Tibial artery (tissue), 4 donors: ENCODE data around the gene SRCIN1.

Experiments
- DNase-seq, 2 donors: peaks; one replicate each; pipeline ENCODE4 v3.0.0-alpha.2; 2019
- H3K27ac ChIP-seq, 2 donors: fragments of 200-600 bp; sonication (generic) in 1 of 2; 1 replicate in 1 of 2; 2 replicates in 1 of 2; pipeline ENCODE4 v1.5.1; 2018 to 2019; ENCODE audit warnings: mild to moderate bottlenecking in 1 of 2
- H3K27me3 ChIP-seq, 2 donors: fragments of 200-600 bp; sonication (generic) in 1 of 2; one replicate each; pipeline versions ENCODE4 v1.5.1 to v1.6.0; 2016 to 2019
- H3K36me3 ChIP-seq, 3 donors: fragments of 200-600 bp; sonication (generic) in 2 of 3; one replicate each; pipeline ENCODE4 v1.5.1; 2016 to 2019; ENCODE audit warnings: mild to moderate bottlenecking in 2 of 3
- H3K4me1 ChIP-seq, 4 donors: fragments of 200-600 bp; sonication (generic) in 2 of 4; 1 replicate in 3 of 4; 2 replicates in 1 of 4; pipeline ENCODE4 v1.5.1; 2016 to 2019
- H3K4me3 ChIP-seq, 2 donors: fragments of 200-600 bp; sonication (generic) in 1 of 2; 1 replicate in 1 of 2; 2 replicates in 1 of 2; pipeline ENCODE4 v1.5.1; 2018 to 2019; ENCODE audit warnings: mild to moderate bottlenecking in 2 of 2
- H3K9me3 ChIP-seq, 3 donors: fragments of 200-600 bp; sonication (generic) in 1 of 3; one replicate each; pipeline ENCODE4 v1.5.1; 2016 to 2019
- intact Hi-C: fragments of 100-400 bp; cut with DNase I; formaldehyde crosslinking; loops from one replicate; pipeline ENCODE4 v1.15.0; 2023; ENCODE audit warnings: low total_unique reads
- TF ChIP-seq, protein P1 (sequence below), 2 experiments: fragments of 200-600 bp in 1 of 2; fragments of 450-650 bp in 1 of 2; IDR thresholded peaks; one replicate each; pipeline ENCODE4 v1.5.1; 2017 to 2019; ENCODE audit warnings: antibody characterized with exemption in 2 of 2, mild to moderate bottlenecking in 1 of 2, moderate library complexity in 1 of 2

The SRCIN1 gene

GRCh38 chr17:38551121-38551520 lies 54.6 kb downstream of the SRCIN1 start:
- no peak overlapping the region for H3K4me3 ChIP-seq
- no peak overlapping the region for H3K27ac ChIP-seq
- intact Hi-C loops = no loop called here
- H3K4me1 ChIP-seq = peaks cover 0 to 5% (median 0%) of the 10 kb centered on the region in 4 donors
- DNase-seq = no peak
- H3K27me3 ChIP-seq = peaks cover 0 to 63% of the 10 kb centered on the region in 2 donors
- no peaks in the 10 kb centered on the region for H3K9me3 ChIP-seq
- no peaks in the 10 kb centered on the region for H3K36me3 ChIP-seq
- TF ChIP-seq, protein P1, sequence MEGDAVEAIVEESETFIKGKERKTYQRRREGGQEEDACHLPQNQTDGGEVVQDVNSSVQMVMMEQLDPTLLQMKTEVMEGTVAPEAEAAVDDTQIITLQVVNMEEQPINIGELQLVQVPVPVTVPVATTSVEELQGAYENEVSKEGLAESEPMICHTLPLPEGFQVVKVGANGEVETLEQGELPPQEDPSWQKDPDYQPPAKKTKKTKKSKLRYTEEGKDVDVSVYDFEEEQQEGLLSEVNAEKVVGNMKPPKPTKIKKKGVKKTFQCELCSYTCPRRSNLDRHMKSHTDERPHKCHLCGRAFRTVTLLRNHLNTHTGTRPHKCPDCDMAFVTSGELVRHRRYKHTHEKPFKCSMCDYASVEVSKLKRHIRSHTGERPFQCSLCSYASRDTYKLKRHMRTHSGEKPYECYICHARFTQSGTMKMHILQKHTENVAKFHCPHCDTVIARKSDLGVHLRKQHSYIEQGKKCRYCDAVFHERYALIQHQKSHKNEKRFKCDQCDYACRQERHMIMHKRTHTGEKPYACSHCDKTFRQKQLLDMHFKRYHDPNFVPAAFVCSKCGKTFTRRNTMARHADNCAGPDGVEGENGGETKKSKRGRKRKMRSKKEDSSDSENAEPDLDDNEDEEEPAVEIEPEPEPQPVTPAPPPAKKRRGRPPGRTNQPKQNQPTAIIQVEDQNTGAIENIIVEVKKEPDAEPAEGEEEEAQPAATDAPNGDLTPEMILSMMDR (IDR thresholded peaks at IDR 0.05) = no peak

DNA sequence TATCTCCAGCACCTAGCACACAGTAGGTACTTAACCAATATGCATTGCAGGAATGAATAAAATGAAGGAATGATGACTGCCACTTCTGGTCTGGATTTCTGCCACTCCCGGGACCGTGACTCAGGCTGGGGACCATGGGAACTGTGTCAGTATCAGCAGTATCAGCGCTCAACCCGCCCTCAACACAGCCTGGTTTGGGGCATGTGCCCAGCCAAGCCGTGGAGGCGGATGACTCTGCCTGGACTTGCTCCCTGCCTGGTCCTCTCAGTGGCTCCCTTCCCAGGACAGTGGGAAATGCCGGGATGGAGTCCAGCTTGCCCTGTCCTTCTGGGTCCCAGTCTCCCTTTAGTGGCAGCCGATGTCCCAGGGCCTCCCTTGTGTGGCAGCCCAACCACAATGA lies 55.1 kb downstream of the SRCIN1 start:
- intact Hi-C loops = no loop called here
- TF ChIP-seq, protein P1 (IDR thresholded peaks at IDR 0.05) = no peak
- Histone ChIP-seq H3K27me3 (peaks cover 0 to 59% of the 10 kb centered on the region in 2 donors), H3K4me3 (no peak overlapping the region), H3K9me3 (no peaks in the 10 kb centered on the region), H3K4me1 (peaks cover 0 to 5% (median 0%) of the 10 kb centered on the region in 4 donors), H3K27ac (no peak overlapping the region), H3K36me3 (no peaks in the 10 kb centered on the region)
- DNase-seq = peak in 1 of 2 donors; percentile 76

DNA sequence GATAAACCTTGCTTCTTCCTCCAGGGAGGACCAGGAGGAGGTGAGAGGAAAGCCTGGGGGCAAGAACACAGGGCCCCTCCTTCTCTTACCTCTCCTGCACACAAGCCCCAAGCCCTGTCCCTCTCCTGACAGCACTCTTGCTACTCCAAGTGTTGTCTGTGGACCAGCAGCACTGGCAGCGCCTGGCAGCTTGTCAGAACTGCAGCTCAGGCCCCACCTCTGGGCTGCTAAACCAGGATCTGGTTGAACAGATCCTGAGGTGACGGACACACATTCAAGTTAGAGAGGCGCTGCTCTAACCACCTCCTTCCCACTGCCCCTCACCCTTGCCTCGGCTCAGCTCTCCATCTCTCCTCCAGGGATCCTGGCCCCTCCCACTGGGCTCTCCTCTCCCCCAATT lies 56.5 kb downstream of the SRCIN1 start:
- Histone ChIP-seq H3K4me1 (peaks cover 0 to 5% (median 0%) of the 10 kb centered on the region in 4 donors), H3K36me3 (no peaks in the 10 kb centered on the region), H3K4me3 (no peak overlapping the region), H3K9me3 (no peaks in the 10 kb centered on the region), H3K27me3 (peaks cover 0 to 63% of the 10 kb centered on the region in 2 donors), H3K27ac (no peak overlapping the region)
- TF ChIP-seq, protein P1 (IDR thresholded peaks at IDR 0.05) = no peak
- no peak for DNase-seq
- intact Hi-C loops = no loop called here

- Histone ChIP-seq H3K9me3 (no peaks in the 10 kb centered on the region), H3K27ac (no peak overlapping the region), H3K4me1 (peaks cover 0 to 5% (median 0%) of the 10 kb centered on the region in 4 donors), H3K36me3 (no peaks in the 10 kb centered on the region), H3K27me3 (peaks cover 0 to 61% of the 10 kb centered on the region in 2 donors), H3K4me3 (no peak overlapping the region)
- no peak for DNase-seq
- TF ChIP-seq, protein P1 (IDR thresholded peaks at IDR 0.05) = no peak
- intact Hi-C loops = no loop called here
Observed at GRCh38 chr17:38547444-38547843, 58.3 kb downstream of the SRCIN1 start.

DNA sequence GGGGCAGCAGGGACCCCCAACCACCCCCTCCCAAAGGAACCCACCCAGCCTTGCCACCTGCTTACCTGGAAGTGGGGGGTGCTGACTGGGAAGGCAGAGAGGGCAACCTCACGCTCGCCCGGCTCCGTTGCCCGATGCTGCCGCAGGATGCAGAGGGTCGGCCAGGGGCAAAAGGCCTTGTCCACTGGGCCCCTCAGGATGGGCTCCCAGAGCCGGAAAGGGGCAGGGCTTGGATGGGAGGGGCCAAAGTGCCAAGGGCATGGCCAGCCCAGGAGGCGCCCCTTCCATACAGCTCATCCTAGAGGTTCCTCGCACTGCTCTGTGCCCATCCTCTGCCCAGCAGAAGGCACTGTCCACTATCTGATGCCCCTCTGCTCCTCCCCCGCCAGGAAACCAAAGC lies 59.4 kb downstream of the SRCIN1 start:
- Histone ChIP-seq H3K9me3 (no peaks in the 10 kb centered on the region), H3K27ac (no peak overlapping the region), H3K4me3 (no peak overlapping the region), H3K27me3 (peaks cover 0 to 63% of the 10 kb centered on the region in 2 donors), H3K4me1 (peaks cover 0 to 5% (median 0%) of the 10 kb centered on the region in 4 donors), H3K36me3 (no peaks in the 10 kb centered on the region)
- no peak for DNase-seq
- intact Hi-C loops = no loop called here
- TF ChIP-seq, protein P1 (IDR thresholded peaks at IDR 0.05) = no peak
